ENCODE data around the gene PBX1.

DNA sequence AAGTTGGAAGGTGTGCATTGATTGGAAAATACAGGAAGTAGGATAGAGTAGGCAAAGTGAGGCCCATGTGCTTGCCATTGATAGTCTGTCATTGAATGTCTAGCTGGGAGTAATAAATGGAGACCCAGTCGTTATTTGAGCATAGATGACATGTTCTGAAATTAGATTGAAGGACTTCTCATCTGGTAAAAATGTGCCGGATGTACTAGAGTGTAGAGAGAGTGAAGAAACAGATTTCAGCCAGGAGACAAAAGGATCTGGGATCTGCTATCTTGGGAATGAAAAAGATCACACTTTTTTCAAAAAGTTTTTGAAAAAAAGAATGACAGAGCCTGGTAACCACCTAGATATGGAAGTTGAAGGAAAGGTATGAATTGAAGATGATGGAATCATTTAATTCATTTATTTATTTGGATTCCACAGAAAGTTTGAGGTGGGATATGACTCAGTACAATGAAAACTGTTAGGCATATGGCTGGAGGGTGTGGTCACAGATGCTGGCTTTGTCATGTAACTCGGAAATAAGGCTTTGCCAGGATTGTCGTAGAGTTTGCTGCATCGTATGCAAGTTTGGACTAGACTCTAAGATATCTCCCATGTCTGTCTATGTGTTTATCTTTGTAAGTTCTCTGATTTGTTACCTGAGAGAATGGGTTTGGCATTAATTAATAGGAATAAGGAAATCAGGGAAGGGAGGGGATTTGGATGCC is 137.1 kb downstream of the PBX1 start:
- TF ChIP-seq TAF1 (IDR thresholded peaks at IDR 0.05; ENCODE audit: borderline replicate concordance, insufficient read depth, low read length) (no peak), POLR2AphosphoS5 (IDR thresholded peaks at IDR 0.05; ENCODE audit: low read depth, low read length) (no peak)
- TF ChIP-seq, protein P1, sequence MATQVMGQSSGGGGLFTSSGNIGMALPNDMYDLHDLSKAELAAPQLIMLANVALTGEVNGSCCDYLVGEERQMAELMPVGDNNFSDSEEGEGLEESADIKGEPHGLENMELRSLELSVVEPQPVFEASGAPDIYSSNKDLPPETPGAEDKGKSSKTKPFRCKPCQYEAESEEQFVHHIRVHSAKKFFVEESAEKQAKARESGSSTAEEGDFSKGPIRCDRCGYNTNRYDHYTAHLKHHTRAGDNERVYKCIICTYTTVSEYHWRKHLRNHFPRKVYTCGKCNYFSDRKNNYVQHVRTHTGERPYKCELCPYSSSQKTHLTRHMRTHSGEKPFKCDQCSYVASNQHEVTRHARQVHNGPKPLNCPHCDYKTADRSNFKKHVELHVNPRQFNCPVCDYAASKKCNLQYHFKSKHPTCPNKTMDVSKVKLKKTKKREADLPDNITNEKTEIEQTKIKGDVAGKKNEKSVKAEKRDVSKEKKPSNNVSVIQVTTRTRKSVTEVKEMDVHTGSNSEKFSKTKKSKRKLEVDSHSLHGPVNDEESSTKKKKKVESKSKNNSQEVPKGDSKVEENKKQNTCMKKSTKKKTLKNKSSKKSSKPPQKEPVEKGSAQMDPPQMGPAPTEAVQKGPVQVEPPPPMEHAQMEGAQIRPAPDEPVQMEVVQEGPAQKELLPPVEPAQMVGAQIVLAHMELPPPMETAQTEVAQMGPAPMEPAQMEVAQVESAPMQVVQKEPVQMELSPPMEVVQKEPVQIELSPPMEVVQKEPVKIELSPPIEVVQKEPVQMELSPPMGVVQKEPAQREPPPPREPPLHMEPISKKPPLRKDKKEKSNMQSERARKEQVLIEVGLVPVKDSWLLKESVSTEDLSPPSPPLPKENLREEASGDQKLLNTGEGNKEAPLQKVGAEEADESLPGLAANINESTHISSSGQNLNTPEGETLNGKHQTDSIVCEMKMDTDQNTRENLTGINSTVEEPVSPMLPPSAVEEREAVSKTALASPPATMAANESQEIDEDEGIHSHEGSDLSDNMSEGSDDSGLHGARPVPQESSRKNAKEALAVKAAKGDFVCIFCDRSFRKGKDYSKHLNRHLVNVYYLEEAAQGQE (IDR thresholded peaks at IDR 0.05; ENCODE audit: insufficient read depth in 1 of 2, low read depth in 2 of 2, low read length in 2 of 2), result no peak
